Measurements from ENCODE around the gene ZDHHC11B.
"Not testable (repeated sequence)": the region's sequence is repeated elsewhere in the genome, so short reads cannot be mapped to it uniquely, and the experiment has no call there.

ZDHHC11B gene

GRCh38 chr5:784428-785177, at the start of gene ZDHHC11B:
ZDHHC11B (minus strand) TSS chr5:784729; CDS start chr5:766919, 17,810 bp downstream.
- FAIRE-seq: not testable (repeated sequence)

GRCh38 chr5:834013-834412, 49.5 kb upstream of the ZDHHC11B start:
- not testable (repeated sequence) for FAIRE-seq

- FAIRE-seq: not testable (repeated sequence)
Observed at GRCh38 chr5:828194-828593, 43.7 kb upstream of the ZDHHC11B start.

- not testable (repeated sequence) for FAIRE-seq
Observed at GRCh38 chr5:825544-825943, 41.0 kb upstream of the ZDHHC11B start.

- FAIRE-seq: no peak
Observed at GRCh38 chr5:821504-821903, 37.0 kb upstream of the ZDHHC11B start.

- FAIRE-seq: no peak
Observed at GRCh38 chr5:820245-820644, 35.7 kb upstream of the ZDHHC11B start.

GRCh38 chr5:819078-819477, 34.5 kb upstream of the ZDHHC11B start:
- no peak for FAIRE-seq

GRCh38 chr5:816176-816575, 31.6 kb upstream of the ZDHHC11B start:
- FAIRE-seq: no peak

GRCh38 chr5:815449-815848, 30.9 kb upstream of the ZDHHC11B start:
- FAIRE-seq: no peak

GRCh38 chr5:813575-813974, 29.0 kb upstream of the ZDHHC11B start:
- FAIRE-seq: not testable (repeated sequence)

- FAIRE-seq: not testable (repeated sequence)
Observed at GRCh38 chr5:811384-811783, 26.9 kb upstream of the ZDHHC11B start.

- not testable (repeated sequence) for FAIRE-seq
Observed at GRCh38 chr5:807719-808514, 23.4 kb upstream of the ZDHHC11B start.

- FAIRE-seq: no peak
Observed at GRCh38 chr5:801472-801871, 16.9 kb upstream of the ZDHHC11B start.

- not testable (repeated sequence) for FAIRE-seq
Observed at GRCh38 chr5:801055-801454, 16.5 kb upstream of the ZDHHC11B start.

GRCh38 chr5:798505-799138, 14.1 kb upstream of the ZDHHC11B start:
- not testable (repeated sequence) for FAIRE-seq

GRCh38 chr5:797986-798385, 13.5 kb upstream of the ZDHHC11B start:
- not testable (repeated sequence) for FAIRE-seq

- FAIRE-seq: not testable (repeated sequence)
Observed at GRCh38 chr5:795873-796272, 11.3 kb upstream of the ZDHHC11B start.

- FAIRE-seq: not testable (repeated sequence)
Observed at GRCh38 chr5:794948-795347, 10.4 kb upstream of the ZDHHC11B start.

GRCh38 chr5:788703-789102, 4.2 kb upstream of the ZDHHC11B start:
- FAIRE-seq: not testable (repeated sequence)

- not testable (repeated sequence) for FAIRE-seq
Observed at GRCh38 chr5:787857-788233, 3.3 kb upstream of the ZDHHC11B start.

GRCh38 chr5:787224-787856, 2.8 kb upstream of the ZDHHC11B start:
- FAIRE-seq: not testable (repeated sequence)

- not testable (repeated sequence) for FAIRE-seq
Observed at GRCh38 chr5:785181-785705, 714 bp upstream of the ZDHHC11B start.

Measured in colon (tissue), 2 donors.